ENCODE results near the gene COPRS. TPM values are rescaled to one million over a fixed set of nuclear protein-coding genes. Genes with fewer than 3 reads are reported as not detected.

The COPRS gene
- total and polyA plus RNA-seq, 8 donors = 22.8 to 61.4 (median 53.7) TPM

DNA sequence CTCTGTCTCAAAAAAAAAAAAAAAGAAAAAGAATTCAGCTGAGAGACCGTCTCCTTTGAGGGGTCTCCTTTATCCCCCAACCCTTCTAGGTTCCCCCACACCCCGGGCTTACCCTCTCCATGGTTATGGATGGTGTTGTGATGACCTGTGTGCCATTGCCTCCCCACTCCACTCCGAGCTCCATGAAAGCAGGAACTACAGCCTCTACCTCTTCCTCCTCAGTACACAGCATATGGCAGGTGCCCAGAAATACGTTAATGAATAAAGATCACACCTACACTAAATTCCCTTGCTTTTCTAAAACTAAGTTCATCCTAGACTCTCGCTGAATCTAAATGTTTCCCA is 17.2 kb downstream of the COPRS start:
- H3K4me3 ChIP-seq = peak overlapping the region in 3 of 4 donors; percentile 18 to 22 (median 18)
- DNase-seq = peak in 1 of 2 donors; percentile 22
- H3K4me1 ChIP-seq = peaks cover 16 to 29% (median 20%) of the 10 kb centered on the region in 4 donors
- no peaks in the 10 kb centered on the region for H3K27me3 ChIP-seq
- H3K9me3 ChIP-seq = no peaks in the 10 kb centered on the region
- no peaks in the 10 kb centered on the region for H3K36me3 ChIP-seq
- H3K27ac ChIP-seq = peak overlapping the region in 1 of 5 donors; percentile 65
- intact Hi-C loops (cut with DNase I; ENCODE audit: low total_unique reads) = loop anchor here (5.0 to 10.0 kb wide), 2 partner anchors 285 to 407 kb away; no protein-coding TSS in a partner anchor
- TF ChIP-seq CTCF (IDR thresholded peaks at IDR 0.05) (no peak), POLR2A (IDR thresholded peaks at IDR 0.05) (no peak), EP300 (IDR thresholded peaks at IDR 0.05) (no peak), POLR2AphosphoS5 (IDR thresholded peaks at IDR 0.05) (no peak)
- 38 to 48% (median 42%) methylated on average over 5 of the region's 5 CpGs for WGBS, 5 donors

- TF ChIP-seq POLR2A (IDR thresholded peaks at IDR 0.05) (no peak), CTCF (IDR thresholded peaks at IDR 0.05) (no peak), POLR2AphosphoS5 (IDR thresholded peaks at IDR 0.05) (no peak), EP300 (IDR thresholded peaks at IDR 0.05) (no peak)
- Histone ChIP-seq H3K27me3 (no peaks in the 10 kb centered on the region), H3K36me3 (no peaks in the 10 kb centered on the region), H3K9me3 (no peaks in the 10 kb centered on the region), H3K27ac (no peak overlapping the region), H3K4me1 (peaks cover 14 to 23% (median 17%) of the 10 kb centered on the region in 4 donors), H3K4me3 (no peak overlapping the region)
- intact Hi-C loops (cut with DNase I; ENCODE audit: low total_unique reads) = no loop called here
- DNase-seq = no peak
- 83 to 94% (median 89%) methylated on average over 5 of the region's 5 CpGs for WGBS, 5 donors
Observed at GRCh38 chr17:31838636-31839225, 20.3 kb downstream of the COPRS start.

DNA sequence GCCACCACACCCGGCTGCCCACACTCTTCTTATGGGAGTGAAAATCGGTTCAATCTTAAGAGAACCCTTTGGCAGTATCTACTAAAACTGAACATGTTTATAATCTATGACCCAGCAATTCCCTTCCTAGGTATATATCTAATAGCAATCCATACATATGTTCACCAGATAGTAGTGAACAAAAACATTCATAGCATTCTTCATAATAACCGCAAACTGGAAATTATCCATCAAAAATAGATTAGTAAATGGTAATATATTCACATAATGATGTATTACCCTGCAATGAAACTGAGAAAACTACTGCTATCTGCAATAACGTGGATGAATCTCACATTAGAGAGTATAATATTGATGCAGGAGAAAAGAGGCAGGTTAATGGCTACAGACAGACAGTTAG is 23.1 kb downstream of the COPRS start:
- peaks cover 0 to 4% (median 0%) of the 10 kb centered on the region in 4 donors for H3K4me1 ChIP-seq
- no peak for DNase-seq
- no peak overlapping the region for H3K27ac ChIP-seq
- intact Hi-C loops (cut with DNase I; ENCODE audit: low total_unique reads) = no loop called here
- no peaks in the 10 kb centered on the region for H3K9me3 ChIP-seq
- WGBS, 5 donors = 82 to 88% (median 87%) methylated on average over 4 of the region's 4 CpGs
- H3K4me3 ChIP-seq = no peak overlapping the region
- H3K36me3 ChIP-seq = no peaks in the 10 kb centered on the region
- TF ChIP-seq CTCF (IDR thresholded peaks at IDR 0.05) = no peak
- no peak for TF ChIP-seq POLR2A (IDR thresholded peaks at IDR 0.05)
- no peak for TF ChIP-seq EP300 (IDR thresholded peaks at IDR 0.05)
- TF ChIP-seq POLR2AphosphoS5 (IDR thresholded peaks at IDR 0.05) = no peak
- H3K27me3 ChIP-seq = no peaks in the 10 kb centered on the region

GRCh38 chr17:31834448-31834847 is 24.6 kb downstream of the COPRS start:
- Histone ChIP-seq H3K36me3 (no peaks in the 10 kb centered on the region), H3K27me3 (no peaks in the 10 kb centered on the region), H3K4me3 (no peak overlapping the region), H3K4me1 (peaks cover 0 to 4% (median 0%) of the 10 kb centered on the region in 4 donors), H3K9me3 (no peaks in the 10 kb centered on the region), H3K27ac (no peak overlapping the region)
- no peak for DNase-seq
- WGBS, 5 donors = 61 to 74% (median 72%) methylated on average over 7 of the region's 7 CpGs
- intact Hi-C loops (cut with DNase I; ENCODE audit: low total_unique reads) = no loop called here
- no peak for TF ChIP-seq POLR2AphosphoS5 (IDR thresholded peaks at IDR 0.05)
- no peak for TF ChIP-seq EP300 (IDR thresholded peaks at IDR 0.05)
- no peak for TF ChIP-seq POLR2A (IDR thresholded peaks at IDR 0.05)
- TF ChIP-seq CTCF (IDR thresholded peaks at IDR 0.05) = no peak

Data from stomach (tissue), 9 donors.